Kidney glomerular epithelial cell (primary cell): ENCODE measurements around the gene GRHPR.
"Not testable (repeated sequence)": the region's sequence is repeated elsewhere in the genome, so short reads cannot be mapped to it uniquely, and the experiment has no call there.

ENCODE experiments used
- DNase-seq: peaks from one replicate; lab custom pipeline; 2025; lab: John Stamatoyannopoulos, UW

GRHPR gene

GRCh38 chr9:37421914-37422288, 595 bp upstream of the GRHPR start:
- no peak for DNase-seq

DNA sequence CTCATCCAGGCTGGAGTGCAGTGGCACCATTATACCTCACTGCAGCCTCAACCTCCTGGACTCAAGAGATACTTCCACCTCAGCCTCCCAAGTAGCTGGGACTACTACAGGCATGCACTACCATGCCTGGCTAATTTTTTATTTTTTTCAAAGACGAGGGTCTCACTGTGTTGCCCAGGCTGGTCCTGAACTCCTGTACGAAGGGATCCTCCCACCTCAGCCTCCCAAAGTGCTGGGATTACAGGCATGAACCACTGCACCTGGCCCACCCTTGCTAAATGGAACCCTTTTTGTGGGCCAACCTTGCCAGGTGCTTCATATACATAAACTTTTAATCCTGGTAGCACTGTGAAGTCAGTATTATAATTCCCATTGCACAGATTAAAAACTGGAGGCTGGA, 1.0 kb downstream of the GRHPR start:
- no peak for DNase-seq

DNA sequence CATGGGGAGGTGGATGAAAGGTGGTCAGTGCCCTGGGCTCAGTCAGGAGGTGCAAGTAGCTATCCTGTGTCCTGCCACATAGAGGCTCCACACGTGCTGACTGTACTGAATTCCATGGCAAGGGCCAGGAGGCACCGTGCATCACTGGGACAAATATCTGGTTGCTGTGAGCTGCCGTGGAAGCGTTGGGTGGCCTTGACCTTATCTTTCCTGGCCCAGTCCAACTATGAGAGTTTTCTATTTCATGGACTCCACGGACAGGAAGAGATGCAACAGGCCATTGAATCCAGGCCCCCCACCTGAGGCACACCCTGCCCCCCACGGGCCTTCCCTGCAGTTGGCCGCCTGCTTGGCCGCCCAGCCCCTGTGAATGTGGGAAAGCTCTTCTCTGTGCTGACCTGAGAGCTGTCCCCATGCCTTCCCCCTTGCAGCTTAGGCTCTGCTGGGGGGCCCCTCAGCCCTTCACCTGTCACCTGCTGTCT, 1.7 kb downstream of the GRHPR start:
- no peak for DNase-seq

- DNase-seq: no peak
Measured at GRCh38 chr9:37424686-37425297, 2.3 kb downstream of the GRHPR start.

DNA sequence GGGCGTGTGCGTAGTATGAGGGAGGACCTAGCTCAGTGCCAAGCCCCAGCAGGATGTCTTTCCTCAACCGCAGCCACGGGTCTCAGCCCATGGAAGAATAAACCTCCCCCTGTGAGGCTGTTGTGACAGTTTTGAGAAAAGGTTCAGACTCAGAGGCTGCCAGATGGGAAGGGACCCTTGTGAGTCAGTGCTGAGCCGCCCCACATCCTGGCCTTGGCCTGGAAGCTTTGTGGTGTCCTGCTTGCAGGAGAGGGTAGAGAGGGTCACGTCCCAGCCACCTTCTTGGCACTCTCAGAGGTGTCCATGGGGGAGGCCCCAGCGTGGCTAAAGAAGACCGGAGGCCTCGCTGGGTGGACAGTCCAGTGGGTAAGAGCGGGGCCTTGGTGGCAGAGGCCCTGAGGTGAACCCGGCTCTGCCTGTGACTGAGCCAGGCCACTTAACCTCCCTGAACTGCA, 2.8 kb downstream of the GRHPR start:
- DNase-seq: no peak

- DNase-seq: not testable (repeated sequence)
Measured at GRCh38 chr9:37426431-37426830, 3.9 kb downstream of the GRHPR start.

DNA sequence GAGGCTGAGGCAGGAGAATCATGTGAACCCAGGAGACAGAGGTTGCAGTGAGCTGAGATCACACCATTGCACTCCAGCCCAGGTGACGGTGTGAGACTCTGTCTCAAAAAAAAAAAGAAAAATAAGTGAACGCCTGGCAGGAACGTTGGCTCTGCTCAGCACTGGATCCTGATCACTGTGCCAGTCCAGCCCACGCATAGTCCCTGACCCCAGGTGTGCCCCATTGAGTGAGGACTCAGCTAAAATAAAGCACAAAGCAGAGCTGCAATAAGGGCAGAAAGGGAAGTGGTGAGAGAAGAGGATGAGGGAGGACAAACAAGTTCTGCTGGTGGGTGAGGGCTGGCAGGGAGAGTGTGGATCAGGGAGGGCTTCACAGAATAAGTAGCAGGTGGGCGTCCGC, 4.3 kb downstream of the GRHPR start:
- no peak for DNase-seq

- DNase-seq: no peak
Measured at GRCh38 chr9:37428345-37428744, 5.8 kb downstream of the GRHPR start.

GRCh38 chr9:37429441-37430285, 7.2 kb downstream of the GRHPR start:
- no peak for DNase-seq

DNA sequence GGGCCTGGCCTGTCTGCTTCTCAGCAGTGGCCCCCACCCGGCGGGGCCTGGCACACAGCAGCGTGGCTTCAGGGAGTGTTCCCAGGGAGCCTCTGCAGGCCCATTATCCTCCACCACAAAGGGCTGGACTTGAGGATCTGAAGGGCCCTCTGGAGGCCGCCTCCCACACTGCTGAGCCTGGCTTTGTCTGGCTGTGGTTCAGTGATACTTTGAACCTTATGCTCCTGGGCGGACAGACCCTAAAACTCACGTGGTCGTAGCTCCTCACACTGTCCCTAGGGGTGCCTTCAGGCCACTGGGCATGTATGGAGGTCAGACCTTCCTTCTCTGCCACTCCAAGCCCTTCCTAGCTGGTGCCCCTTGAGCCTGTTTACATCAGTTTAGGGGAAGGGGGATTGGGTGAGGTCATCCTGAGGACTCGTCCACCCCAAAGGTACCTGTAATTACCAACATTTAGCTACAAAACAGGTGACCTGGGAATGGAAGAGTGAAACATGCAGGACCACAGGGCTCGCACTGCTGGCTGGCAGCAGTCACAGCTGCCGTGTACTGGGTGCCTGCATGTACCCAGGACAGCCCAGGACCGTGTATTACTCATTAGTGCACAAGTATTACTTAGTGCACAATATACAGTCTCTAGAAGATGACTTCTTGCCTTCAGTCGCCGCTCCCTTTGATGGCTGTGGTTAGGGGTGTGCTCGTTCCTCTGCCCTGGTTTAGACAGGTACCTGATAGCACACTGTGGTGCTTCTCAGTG, 8.5 kb downstream of the GRHPR start:
- DNase-seq: no peak

DNA sequence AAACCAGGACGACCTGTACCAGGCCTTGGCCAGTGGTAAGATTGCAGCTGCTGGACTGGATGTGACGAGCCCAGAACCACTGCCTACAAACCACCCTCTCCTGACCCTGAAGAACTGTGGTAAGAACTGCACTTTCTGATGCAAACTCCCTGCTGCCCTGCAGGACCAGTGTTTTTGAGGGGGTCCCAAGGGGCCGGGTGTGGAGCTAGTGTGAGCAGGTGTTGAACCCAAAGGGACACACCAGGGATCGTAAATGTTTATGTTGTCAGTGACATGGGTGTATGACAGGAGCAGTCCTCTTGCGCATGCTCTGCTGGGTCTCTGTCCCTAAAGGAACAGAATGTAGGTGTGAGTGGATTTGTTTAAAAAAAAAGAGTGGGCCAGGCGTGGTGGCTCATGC, 9.5 kb downstream of the GRHPR start:
- DNase-seq: no peak

DNA sequence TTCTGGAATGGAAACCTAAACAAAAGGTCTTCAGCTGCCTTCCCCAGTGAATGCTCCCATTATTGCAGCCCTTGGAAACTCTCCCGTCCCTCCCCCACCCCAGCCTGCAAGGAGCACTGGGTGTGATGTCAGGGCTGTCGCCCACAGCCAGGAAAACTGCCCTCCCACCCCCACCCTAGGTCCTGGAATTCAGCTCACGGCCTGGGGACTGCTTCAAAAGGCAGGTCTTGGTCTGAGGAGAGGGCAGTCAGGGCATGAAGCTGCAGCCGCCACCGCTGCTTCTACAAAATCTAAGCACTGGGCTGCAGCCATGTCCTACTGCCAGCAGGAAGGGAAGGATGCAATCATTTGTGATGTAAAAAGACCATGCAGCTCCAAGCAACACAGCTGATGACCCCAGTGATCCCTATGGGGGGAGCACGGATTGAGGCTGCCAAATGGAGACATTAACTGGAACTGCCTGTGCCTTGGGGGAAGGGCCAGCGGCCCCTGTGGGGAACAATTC, 11.4 kb downstream of the GRHPR start:
- DNase-seq: no peak

GRCh38 chr9:37436540-37436939, 14.0 kb downstream of the GRHPR start:
- DNase-seq: no peak

DNA sequence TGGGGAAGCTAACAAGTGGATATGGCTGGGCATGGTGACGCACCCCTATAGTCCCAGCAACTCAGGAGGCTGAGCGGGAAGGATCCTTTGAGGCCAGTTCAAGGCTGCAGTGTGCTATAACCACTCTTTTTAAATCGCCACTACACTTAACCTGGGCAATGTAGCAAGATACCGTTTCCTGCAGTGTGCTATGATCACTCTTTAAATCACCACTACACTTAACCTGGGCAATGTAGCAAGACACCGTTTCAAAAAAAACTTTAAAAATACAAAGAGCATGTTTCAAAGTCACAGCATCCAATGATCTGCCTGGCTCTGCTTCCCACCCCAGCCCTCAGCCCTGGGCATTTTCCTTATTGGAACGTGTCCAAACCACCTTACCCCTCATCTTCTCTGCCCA, 14.5 kb downstream of the GRHPR start:
- no peak for DNase-seq

- DNase-seq: no peak
Measured at GRCh38 chr9:37437621-37438020, 15.1 kb downstream of the GRHPR start.

DNA sequence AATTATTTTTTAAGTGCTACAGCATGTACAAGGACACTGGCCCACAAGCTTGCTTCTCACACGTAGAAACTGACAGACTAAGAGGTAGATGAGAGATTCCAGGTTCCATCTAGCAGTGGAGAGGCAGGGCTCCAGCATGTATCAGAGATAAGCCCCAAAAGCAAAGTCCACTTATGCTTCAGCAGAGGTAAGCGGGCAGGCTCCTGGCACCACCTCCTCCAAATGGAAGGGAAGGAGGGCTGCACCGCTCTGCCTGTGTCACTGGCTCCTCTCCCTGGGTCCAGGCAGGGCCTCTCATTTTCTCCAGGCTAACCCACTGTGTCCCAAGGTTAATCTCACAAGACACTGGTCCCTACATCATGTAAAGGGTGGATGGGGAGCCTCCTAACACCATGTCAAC, 15.9 kb downstream of the GRHPR start:
- DNase-seq: no peak

GRCh38 chr9:37441776-37442370, 19.4 kb downstream of the GRHPR start:
- DNase-seq: no peak

DNA sequence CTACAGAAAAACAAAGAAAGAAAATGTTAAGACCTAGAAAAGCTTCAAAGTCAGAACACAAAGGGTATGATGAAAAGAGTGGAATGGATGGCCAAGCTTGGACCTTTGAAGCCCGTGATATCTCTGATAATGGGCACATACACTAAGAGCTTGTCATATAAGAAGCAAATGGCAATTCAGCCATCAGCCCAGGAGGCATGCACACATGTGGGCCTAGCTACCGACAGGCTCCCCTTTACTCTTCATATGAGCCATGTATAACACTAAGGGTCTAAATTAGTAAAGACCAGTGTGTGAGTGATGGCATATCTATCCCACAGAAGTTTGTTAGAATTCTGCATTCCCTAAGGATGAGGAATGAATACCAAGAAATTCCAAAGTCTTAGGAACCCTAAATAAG, 20.1 kb downstream of the GRHPR start:
- DNase-seq: no peak

- no peak for DNase-seq
Measured at GRCh38 chr9:37443566-37443965, 21.1 kb downstream of the GRHPR start.

- no peak for DNase-seq
Measured at GRCh38 chr9:37444890-37445289, 22.4 kb downstream of the GRHPR start.

DNA sequence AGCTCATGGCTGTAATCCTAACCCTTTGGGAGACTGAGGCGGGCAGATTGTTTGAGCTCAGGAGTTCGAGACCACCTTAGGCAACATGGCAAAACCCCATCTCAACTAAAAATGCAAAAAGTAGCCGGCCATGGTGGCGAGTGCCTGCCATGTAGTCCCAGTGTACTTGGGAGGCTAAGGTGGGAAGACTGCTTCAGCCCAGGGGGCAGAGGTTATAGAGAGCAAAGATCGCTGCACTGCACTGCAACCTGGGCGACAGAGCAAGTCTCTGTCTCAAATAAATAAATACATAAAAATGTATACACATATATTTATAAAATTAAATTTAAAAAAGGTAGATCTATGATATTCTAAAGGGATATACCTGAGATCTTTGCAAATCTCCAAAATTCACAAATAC, 23.3 kb downstream of the GRHPR start:
- DNase-seq: no peak

GRCh38 chr9:37446401-37446800, 23.9 kb downstream of the GRHPR start:
- DNase-seq: no peak
